Measurements from ENCODE around the gene METTL6. TPM values are rescaled to one million over a fixed set of nuclear protein-coding genes. Genes with fewer than 3 reads are reported as not detected.

The METTL6 gene
- total RNA-seq, 2 experiments from 2014 or later: 18.6 to 19.3 TPM

DNA sequence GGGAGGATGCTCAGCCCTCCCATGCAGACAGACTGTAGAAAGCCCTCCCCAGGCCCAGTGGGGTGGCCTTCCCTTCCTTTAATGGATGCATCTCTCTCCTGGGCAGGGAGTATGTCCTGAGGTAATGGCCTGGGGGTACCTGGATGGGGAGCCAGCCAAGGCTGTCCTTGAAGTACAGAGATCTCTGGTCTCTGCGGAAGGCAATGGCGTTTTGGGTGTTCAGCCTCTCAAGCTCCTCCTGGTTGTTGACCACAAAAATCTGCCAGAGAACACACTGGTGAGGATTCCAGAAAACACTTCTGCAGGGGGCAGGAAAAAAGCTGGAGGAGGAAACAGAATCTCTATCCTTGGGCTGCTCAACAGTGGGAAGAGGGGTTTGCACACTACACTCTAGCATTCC is 29.0 kb upstream of the METTL6 start:
- DNase-seq: no peak
- H3K4me3 Mint-ChIP-seq: no peak overlapping the region
- no peak for ATAC-seq (ENCODE audit: low read depth)
- H3K36me3 Mint-ChIP-seq: no peaks in the 10 kb centered on the region
- H3K27me3 Mint-ChIP-seq: peaks cover 4% of the 10 kb centered on the region
- H3K4me1 Mint-ChIP-seq: peaks cover 15% of the 10 kb centered on the region
- no peaks in the 10 kb centered on the region for H3K9me3 Mint-ChIP-seq
- POLR2A ChIA-PET: no interaction called here
- no peak overlapping the region for H3K27ac Mint-ChIP-seq

- H3K27ac Mint-ChIP-seq: peak overlapping the region; percentile 27
- H3K4me3 Mint-ChIP-seq: no peak overlapping the region
- H3K27me3 Mint-ChIP-seq: peaks cover 4% of the 10 kb centered on the region
- no peaks in the 10 kb centered on the region for H3K9me3 Mint-ChIP-seq
- ATAC-seq (ENCODE audit: low read depth) (no peak), DNase-seq (no peak)
- H3K4me1 Mint-ChIP-seq: peaks cover 10% of the 10 kb centered on the region
- no peaks in the 10 kb centered on the region for H3K36me3 Mint-ChIP-seq
- POLR2A ChIA-PET: no interaction called here
Measured at GRCh38 chr3:15455756-15456155, 28.4 kb upstream of the METTL6 start.

DNA sequence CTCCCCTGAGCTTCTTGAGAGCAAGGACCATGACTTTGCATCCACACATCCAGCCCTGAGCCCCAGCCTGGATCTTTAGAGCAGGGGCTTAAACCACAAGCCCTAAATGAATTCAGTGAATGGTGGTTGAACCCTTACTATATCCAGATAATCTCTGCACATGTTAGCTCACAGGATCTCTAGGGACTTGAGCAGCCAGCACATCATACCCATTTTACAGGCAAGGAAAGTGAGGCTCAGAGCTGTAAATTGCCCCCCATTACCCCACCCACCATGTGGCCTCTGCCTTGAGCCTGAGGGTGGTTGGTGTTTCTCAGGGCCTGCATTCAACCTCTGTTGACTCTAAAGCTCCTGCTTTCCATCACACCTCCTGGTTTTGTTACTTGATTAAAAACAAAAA is 27.6 kb upstream of the METTL6 start:
- Mint-ChIP-seq H3K27me3 (peaks cover 2% of the 10 kb centered on the region), H3K27ac (no peak overlapping the region), H3K9me3 (no peaks in the 10 kb centered on the region), H3K4me1 (peaks cover 6% of the 10 kb centered on the region), H3K4me3 (no peak overlapping the region), H3K36me3 (no peaks in the 10 kb centered on the region)
- ATAC-seq (ENCODE audit: low read depth) (no peak), DNase-seq (no peak)
- POLR2A ChIA-PET: interaction anchor here (0.7 kb wide), 1 partner anchor 21 kb away, joined by 4 read pairs; no protein-coding TSS in a partner anchor

DNA sequence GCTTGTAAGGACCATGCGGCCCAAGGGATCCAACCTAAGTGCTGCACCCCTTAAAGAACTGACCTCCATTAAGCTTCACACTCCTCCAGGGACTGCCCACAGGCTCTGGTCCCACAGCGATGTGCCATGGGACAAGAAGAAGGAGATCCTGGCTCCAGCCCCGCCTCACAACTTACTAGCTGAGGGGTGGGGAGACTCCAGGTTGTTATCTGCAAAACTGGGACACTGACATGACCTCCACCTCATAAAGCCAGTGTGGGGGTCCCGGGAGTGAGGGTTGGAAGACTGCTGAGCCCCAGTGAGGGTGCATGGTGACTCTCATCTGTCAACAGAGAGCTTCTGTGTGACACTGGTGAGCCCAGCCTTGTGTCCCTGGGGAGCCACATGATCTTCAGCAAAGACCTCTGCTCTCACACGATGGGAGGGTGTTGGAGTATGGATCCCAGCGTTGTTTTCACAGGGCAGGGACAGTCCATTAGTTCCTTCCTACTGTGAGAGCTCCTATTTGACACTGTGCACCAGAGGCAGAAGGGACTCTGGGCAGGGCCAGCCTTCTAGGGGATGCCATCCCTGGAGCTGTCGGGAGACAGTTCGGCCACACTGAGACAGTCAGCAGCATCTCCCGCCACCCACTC is 26.8 kb upstream of the METTL6 start:
- Mint-ChIP-seq H3K4me3 (no peak overlapping the region), H3K27me3 (no peaks in the 10 kb centered on the region), H3K4me1 (peaks cover 4% of the 10 kb centered on the region), H3K27ac (no peak overlapping the region), H3K9me3 (no peaks in the 10 kb centered on the region), H3K36me3 (no peaks in the 10 kb centered on the region)
- no peak for DNase-seq
- ATAC-seq (ENCODE audit: low read depth): no peak
- POLR2A ChIA-PET: interaction anchor here (0.7 kb wide), 1 partner anchor 20 kb away, joined by 4 read pairs; no protein-coding TSS in a partner anchor

DNA sequence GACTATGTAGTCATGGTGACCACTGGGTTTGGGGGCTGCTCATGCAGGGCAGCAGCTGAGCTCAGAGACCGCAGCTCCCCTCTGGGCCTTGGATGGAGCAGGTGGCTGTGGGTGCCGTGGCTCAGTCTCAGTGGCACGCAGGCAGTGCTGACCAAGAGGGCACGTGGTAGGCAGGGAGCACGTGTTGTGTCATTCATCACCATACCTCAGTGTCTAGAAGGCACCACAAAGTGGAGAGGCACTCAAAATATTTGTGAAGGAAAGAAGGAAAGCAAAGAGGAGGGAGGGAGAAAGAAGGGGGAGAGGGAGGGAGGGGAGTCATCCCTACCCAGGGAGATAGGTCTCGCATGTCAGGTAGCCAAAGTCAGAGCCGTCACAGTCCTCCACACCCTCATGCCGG is 26.2 kb upstream of the METTL6 start:
- Mint-ChIP-seq H3K36me3 (no peaks in the 10 kb centered on the region), H3K4me3 (no peak overlapping the region), H3K9me3 (no peaks in the 10 kb centered on the region), H3K27me3 (no peaks in the 10 kb centered on the region), H3K4me1 (peaks cover 4% of the 10 kb centered on the region), H3K27ac (no peak overlapping the region)
- POLR2A ChIA-PET: no interaction called here
- ATAC-seq (ENCODE audit: low read depth): no peak
- DNase-seq: no peak

DNA sequence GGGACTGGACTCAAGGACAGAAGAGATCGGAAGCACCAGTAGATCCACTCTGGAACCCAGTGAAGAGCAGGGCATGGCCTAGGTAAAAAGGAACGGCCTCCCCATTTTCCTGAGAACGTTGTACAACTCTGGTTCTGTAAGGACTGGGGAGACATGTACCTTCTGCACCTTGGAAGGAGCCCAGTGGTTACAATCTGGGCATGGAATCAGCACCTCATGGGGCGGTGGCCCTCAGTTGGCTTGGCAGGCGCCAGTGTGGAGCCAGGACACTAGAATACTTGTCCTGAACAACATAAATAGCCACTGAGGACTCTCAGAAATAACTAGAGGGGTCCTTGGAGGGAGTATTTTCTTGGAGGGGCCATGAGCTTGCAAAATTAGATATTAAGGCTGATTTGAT is 25.6 kb upstream of the METTL6 start:
- Mint-ChIP-seq H3K9me3 (no peaks in the 10 kb centered on the region), H3K4me3 (no peak overlapping the region), H3K36me3 (no peaks in the 10 kb centered on the region), H3K27me3 (no peaks in the 10 kb centered on the region), H3K4me1 (peaks cover 4% of the 10 kb centered on the region), H3K27ac (no peak overlapping the region)
- DNase-seq: no peak
- ATAC-seq (ENCODE audit: low read depth): no peak
- POLR2A ChIA-PET: no interaction called here

DNA sequence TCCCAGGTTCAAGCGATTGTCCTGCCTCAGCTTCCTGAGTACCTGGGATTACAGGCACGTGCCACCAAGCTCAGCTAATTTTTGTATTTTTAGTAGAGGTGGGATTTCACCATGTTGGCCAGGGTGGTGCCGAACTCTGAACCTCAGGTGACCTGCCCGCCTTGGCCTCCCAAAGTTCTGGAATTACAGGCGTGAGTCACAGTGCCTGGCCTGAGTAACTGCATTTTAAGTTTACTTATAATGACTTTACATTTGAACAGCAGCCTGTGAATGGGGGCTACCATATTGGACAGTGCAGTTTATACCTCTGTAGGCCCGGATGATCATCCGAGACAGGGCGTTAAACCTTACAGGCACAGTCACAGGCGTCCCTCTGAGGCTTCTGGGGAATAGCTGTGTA is 24.8 kb upstream of the METTL6 start:
- no peak overlapping the region for H3K4me3 Mint-ChIP-seq
- no peak overlapping the region for H3K27ac Mint-ChIP-seq
- ATAC-seq (ENCODE audit: low read depth) (no peak), DNase-seq (no peak)
- H3K9me3 Mint-ChIP-seq: no peaks in the 10 kb centered on the region
- peaks cover 4% of the 10 kb centered on the region for H3K4me1 Mint-ChIP-seq
- POLR2A ChIA-PET: no interaction called here
- no peaks in the 10 kb centered on the region for H3K27me3 Mint-ChIP-seq
- H3K36me3 Mint-ChIP-seq: no peaks in the 10 kb centered on the region

GRCh38 chr3:15451216-15452113 is 24.1 kb upstream of the METTL6 start:
- Mint-ChIP-seq H3K36me3 (no peaks in the 10 kb centered on the region), H3K4me1 (peaks cover 4% of the 10 kb centered on the region), H3K27me3 (no peaks in the 10 kb centered on the region), H3K9me3 (no peaks in the 10 kb centered on the region), H3K27ac (no peak overlapping the region), H3K4me3 (no peak overlapping the region)
- no peak for DNase-seq
- ATAC-seq (ENCODE audit: low read depth): no peak
- POLR2A ChIA-PET: no interaction called here

DNA sequence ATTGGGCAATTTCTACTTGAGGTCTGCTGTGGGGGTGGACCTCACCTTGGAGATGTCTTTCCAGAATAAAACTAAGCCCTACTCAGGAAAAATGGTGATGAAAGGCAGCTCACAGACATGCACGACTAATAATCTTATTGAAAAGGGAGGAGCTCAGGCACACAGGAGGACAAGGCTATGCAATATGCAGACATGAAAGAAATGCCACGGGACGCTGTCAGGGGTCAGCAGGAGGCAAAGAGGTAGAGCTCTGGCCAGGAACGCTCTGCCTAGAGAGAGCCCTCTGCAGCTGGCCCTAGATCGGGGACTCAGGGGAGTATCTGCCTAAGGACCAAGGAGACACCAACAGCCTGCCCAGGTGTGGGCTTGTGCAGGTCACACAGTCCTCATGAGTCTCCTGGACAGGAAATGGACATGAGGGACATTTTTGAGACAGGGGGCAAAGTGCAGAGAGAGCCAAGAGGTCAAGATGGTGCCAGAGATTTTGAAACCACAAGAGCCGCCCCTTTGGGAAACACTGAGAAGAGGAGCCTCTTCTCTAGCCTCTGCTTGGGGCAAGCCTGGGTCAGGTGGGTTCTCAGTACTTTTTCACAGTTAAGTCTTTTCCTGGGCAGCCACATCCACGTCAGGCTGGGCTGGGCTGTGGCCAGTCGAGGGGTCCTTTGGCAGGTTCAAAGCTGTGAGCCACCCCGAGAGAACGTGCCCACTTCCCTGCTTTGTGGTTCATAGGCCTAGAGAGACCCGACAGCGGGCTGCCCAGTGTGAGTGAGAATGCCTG is 23.3 kb upstream of the METTL6 start:
- POLR2A ChIA-PET: no interaction called here
- H3K4me1 Mint-ChIP-seq: peaks cover 4% of the 10 kb centered on the region
- ATAC-seq (ENCODE audit: low read depth): no peak
- no peaks in the 10 kb centered on the region for H3K9me3 Mint-ChIP-seq
- H3K4me3 Mint-ChIP-seq: no peak overlapping the region
- DNase-seq: no peak
- H3K27ac Mint-ChIP-seq: no peak overlapping the region
- peaks cover 1% of the 10 kb centered on the region for H3K36me3 Mint-ChIP-seq
- H3K27me3 Mint-ChIP-seq: no peaks in the 10 kb centered on the region

DNA sequence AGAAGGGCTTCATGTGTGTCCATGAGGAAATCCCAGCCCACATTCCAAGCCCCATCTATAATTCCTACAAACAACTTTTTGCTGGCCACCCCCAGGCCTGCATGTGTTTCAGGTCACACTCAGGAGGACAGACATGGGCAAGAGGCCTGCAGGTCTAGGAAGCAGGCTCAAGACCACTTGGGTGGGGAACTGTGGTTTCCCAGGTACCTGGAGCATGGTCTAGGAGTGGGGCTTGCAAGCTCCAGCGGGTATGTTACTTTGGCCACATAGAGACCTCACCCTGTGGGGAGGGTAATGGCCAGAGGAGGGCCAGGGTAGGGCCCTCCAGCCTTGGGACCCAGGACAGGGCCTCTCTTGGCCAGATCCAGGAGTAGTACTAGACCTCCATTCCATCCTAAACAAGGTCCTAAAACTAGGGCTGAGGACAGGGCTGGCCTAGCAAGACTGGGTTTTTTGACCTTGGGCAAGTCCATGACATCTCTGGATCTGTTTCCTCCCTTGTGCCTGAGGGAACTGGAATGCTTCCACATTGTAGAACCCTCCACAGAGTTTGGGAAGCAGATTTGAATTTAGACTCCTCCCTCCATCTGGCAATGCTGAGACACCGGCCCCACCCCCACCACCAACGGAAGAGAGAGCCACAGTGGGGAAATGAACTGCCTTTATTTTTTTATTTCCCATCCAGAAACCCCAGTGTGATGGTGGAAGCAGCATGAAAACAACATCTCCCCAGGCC is 22.3 kb upstream of the METTL6 start:
- no peak for DNase-seq
- no peaks in the 10 kb centered on the region for H3K27me3 Mint-ChIP-seq
- H3K27ac Mint-ChIP-seq: no peak overlapping the region
- POLR2A ChIA-PET: no interaction called here
- ATAC-seq (ENCODE audit: low read depth): no peak
- peaks cover 5% of the 10 kb centered on the region for H3K36me3 Mint-ChIP-seq
- H3K4me3 Mint-ChIP-seq: no peak overlapping the region
- peaks cover 5% of the 10 kb centered on the region for H3K4me1 Mint-ChIP-seq
- H3K9me3 Mint-ChIP-seq: no peaks in the 10 kb centered on the region

DNA sequence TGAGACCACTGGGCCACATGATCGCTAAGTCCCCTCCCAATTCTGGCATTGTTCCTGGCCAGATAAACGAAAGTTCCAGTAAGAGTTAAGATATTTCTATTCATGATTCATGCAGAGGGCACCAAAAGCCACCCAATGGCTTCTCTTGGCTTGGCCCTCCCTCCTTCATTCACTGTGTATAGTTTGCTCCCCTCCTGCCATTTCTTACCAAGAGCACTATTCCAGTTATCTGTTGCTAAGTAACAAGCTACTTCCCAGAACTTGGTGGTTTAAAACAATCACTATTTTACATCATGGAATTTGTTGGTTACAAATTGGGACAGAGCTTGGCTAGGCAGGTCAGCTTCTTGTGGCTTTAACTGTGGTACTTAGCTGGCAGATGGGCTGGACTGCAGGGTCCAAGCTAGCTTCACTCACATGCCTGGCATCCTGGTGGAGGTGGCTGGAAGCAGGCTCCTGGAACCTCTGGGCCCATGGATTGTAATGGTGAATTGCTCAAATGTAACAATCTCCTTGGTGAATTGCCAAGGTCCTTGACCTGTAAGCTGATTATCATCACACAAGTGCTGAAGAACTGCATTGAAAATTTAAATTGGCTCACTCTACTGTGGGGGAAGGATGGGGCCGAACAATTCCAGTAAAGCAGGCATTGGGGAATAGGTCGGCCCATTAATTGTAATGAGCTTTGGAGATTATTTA is 16.6 kb upstream of the METTL6 start:
- Mint-ChIP-seq H3K36me3 (peaks cover 49% of the 10 kb centered on the region), H3K4me1 (peaks cover 25% of the 10 kb centered on the region), H3K9me3 (no peaks in the 10 kb centered on the region), H3K4me3 (no peak overlapping the region), H3K27me3 (no peaks in the 10 kb centered on the region), H3K27ac (no peak overlapping the region)
- POLR2A ChIA-PET: interaction anchor here (0.8 to 1.2 kb wide), 2 partner anchors 13 to 27 kb away, joined by 3 to 4 read pairs; no protein-coding TSS in a partner anchor
- ATAC-seq (ENCODE audit: low read depth) (no peak), DNase-seq (no peak)

GRCh38 chr3:15440891-15441290 is 13.5 kb upstream of the METTL6 start:
- Mint-ChIP-seq H3K4me3 (peak overlapping the region; percentile 9), H3K27me3 (no peaks in the 10 kb centered on the region), H3K36me3 (peaks cover 70% of the 10 kb centered on the region), H3K27ac (peak overlapping the region; percentile 32), H3K9me3 (no peaks in the 10 kb centered on the region), H3K4me1 (peaks cover 27% of the 10 kb centered on the region)
- ATAC-seq (ENCODE audit: low read depth): no peak
- no peak for DNase-seq
- POLR2A ChIA-PET: no interaction called here
